Measurements from ENCODE around the gene SCAMP4.

DNA sequence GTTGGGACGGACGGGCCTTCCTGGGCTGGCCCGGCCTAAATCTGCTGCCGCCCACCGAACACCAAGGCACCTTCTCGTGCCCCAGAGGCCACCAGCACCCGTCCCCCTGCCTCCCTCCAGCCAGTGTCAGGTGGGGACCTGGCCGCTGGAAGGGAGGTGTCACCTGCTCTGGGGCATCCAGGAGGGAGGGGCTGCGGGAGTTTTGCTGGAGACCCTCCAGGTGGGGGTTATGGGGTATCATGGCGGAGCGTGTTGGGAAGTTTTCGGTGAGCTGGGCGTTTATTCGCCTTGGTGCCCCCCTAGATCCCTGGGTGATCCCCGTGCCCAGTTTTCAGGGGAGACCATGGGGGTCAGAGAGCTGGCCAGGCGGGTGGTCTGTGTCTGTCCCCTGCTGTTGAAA is 45.4 kb downstream of the SCAMP4 start:
- TF ChIP-seq, protein P1, sequence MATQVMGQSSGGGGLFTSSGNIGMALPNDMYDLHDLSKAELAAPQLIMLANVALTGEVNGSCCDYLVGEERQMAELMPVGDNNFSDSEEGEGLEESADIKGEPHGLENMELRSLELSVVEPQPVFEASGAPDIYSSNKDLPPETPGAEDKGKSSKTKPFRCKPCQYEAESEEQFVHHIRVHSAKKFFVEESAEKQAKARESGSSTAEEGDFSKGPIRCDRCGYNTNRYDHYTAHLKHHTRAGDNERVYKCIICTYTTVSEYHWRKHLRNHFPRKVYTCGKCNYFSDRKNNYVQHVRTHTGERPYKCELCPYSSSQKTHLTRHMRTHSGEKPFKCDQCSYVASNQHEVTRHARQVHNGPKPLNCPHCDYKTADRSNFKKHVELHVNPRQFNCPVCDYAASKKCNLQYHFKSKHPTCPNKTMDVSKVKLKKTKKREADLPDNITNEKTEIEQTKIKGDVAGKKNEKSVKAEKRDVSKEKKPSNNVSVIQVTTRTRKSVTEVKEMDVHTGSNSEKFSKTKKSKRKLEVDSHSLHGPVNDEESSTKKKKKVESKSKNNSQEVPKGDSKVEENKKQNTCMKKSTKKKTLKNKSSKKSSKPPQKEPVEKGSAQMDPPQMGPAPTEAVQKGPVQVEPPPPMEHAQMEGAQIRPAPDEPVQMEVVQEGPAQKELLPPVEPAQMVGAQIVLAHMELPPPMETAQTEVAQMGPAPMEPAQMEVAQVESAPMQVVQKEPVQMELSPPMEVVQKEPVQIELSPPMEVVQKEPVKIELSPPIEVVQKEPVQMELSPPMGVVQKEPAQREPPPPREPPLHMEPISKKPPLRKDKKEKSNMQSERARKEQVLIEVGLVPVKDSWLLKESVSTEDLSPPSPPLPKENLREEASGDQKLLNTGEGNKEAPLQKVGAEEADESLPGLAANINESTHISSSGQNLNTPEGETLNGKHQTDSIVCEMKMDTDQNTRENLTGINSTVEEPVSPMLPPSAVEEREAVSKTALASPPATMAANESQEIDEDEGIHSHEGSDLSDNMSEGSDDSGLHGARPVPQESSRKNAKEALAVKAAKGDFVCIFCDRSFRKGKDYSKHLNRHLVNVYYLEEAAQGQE (IDR thresholded peaks at IDR 0.05), result no peak
- TF ChIP-seq POLR2A (IDR thresholded peaks at IDR 0.05; ENCODE audit: low read length) (no peak), GATA3 (IDR thresholded peaks at IDR 0.05; ENCODE audit: borderline replicate concordance) (no peak), EP300 (IDR thresholded peaks at IDR 0.05) (no peak), RAD21 (conservative IDR thresholded peaks at IDR 0.05 in 1 of 2, IDR thresholded peaks at IDR 0.05 in 1 of 2) (no peak)
- TF ChIP-seq, protein P2, sequence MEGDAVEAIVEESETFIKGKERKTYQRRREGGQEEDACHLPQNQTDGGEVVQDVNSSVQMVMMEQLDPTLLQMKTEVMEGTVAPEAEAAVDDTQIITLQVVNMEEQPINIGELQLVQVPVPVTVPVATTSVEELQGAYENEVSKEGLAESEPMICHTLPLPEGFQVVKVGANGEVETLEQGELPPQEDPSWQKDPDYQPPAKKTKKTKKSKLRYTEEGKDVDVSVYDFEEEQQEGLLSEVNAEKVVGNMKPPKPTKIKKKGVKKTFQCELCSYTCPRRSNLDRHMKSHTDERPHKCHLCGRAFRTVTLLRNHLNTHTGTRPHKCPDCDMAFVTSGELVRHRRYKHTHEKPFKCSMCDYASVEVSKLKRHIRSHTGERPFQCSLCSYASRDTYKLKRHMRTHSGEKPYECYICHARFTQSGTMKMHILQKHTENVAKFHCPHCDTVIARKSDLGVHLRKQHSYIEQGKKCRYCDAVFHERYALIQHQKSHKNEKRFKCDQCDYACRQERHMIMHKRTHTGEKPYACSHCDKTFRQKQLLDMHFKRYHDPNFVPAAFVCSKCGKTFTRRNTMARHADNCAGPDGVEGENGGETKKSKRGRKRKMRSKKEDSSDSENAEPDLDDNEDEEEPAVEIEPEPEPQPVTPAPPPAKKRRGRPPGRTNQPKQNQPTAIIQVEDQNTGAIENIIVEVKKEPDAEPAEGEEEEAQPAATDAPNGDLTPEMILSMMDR (IDR thresholded peaks at IDR 0.05), result no peak
- TF ChIP-seq, protein P3, sequence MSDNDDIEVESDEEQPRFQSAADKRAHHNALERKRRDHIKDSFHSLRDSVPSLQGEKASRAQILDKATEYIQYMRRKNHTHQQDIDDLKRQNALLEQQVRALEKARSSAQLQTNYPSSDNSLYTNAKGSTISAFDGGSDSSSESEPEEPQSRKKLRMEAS (IDR thresholded peaks at IDR 0.05), result no peak

All from A549 (cell line).